ENCODE measurements around the gene SLC15A2. TPM values are rescaled to one million over a fixed set of nuclear protein-coding genes. Genes with fewer than 3 reads are reported as not detected.

SLC15A2 gene
- total RNA-seq, 1 donor from 2014 or later, result 0.40 TPM

DNA sequence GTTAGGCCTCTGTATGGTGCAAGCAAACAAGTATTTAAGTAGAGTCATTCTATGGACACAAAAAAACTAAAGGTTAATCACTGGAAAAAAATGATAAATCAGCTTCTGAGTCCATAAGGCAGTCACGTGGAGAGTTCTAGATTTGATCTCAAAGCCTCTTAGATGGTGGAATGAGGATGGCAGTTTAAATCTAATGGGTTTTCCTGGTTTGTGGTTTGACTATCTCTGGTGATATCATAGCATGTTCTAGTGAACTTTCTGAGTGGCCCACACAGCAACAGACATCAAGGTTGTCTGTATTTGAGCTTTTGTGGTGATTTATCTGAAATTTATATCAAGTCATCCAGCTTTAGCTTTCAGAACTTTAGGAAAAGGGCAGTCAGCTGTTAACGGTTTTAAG lies 75.4 kb downstream of the SLC15A2 start:
- peaks cover 5% of the 10 kb centered on the region for H3K27me3 Mint-ChIP-seq (ENCODE audit: unreplicated experiment)

DNA sequence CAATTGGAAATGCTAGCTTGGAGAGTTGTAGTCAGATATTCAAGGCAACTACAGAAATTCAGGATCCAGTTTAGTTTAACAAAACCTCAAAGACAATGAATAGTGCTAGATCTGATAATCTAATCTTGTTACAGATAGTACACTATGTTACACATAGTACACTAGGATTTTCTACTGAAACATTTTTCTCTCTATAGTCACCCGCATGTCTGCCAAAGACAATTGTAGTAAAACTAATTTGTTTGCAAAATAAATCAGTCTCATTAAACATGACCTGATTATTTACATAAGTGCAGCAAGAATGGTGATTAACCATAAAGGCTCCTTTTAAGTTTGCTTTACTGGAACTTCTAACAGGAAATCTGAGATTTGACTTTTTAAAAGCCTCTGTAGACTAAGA lies 75.8 kb downstream of the SLC15A2 start:
- Mint-ChIP-seq H3K4me1 (ENCODE audit: unreplicated experiment) (no peaks in the 10 kb centered on the region), H3K9me3 (ENCODE audit: unreplicated experiment) (peaks cover 9% of the 10 kb centered on the region), H3K27me3 (ENCODE audit: unreplicated experiment) (peaks cover 5% of the 10 kb centered on the region), H3K27ac (ENCODE audit: unreplicated experiment) (no peak overlapping the region), H3K36me3 (ENCODE audit: unreplicated experiment) (no peaks in the 10 kb centered on the region), H3K4me3 (ENCODE audit: unreplicated experiment) (no peak overlapping the region)
- no peak for DNase-seq (ENCODE audit: extremely low spot score, unreplicated experiment)
- TF ChIP-seq, protein P1, sequence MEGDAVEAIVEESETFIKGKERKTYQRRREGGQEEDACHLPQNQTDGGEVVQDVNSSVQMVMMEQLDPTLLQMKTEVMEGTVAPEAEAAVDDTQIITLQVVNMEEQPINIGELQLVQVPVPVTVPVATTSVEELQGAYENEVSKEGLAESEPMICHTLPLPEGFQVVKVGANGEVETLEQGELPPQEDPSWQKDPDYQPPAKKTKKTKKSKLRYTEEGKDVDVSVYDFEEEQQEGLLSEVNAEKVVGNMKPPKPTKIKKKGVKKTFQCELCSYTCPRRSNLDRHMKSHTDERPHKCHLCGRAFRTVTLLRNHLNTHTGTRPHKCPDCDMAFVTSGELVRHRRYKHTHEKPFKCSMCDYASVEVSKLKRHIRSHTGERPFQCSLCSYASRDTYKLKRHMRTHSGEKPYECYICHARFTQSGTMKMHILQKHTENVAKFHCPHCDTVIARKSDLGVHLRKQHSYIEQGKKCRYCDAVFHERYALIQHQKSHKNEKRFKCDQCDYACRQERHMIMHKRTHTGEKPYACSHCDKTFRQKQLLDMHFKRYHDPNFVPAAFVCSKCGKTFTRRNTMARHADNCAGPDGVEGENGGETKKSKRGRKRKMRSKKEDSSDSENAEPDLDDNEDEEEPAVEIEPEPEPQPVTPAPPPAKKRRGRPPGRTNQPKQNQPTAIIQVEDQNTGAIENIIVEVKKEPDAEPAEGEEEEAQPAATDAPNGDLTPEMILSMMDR (IDR thresholded peaks at IDR 0.05), result no peak

More for the DNA sequence above, 75.4 kb downstream of the SLC15A2 start:
- TF ChIP-seq, protein P1 (IDR thresholded peaks at IDR 0.05), result no peak
- peaks cover 9% of the 10 kb centered on the region for H3K9me3 Mint-ChIP-seq (ENCODE audit: unreplicated experiment)
- no peaks in the 10 kb centered on the region for H3K36me3 Mint-ChIP-seq (ENCODE audit: unreplicated experiment)
- no peak for DNase-seq (ENCODE audit: extremely low spot score, unreplicated experiment)
- H3K4me3 Mint-ChIP-seq (ENCODE audit: unreplicated experiment), result no peak overlapping the region
- H3K27ac Mint-ChIP-seq (ENCODE audit: unreplicated experiment), result no peak overlapping the region
- no peaks in the 10 kb centered on the region for H3K4me1 Mint-ChIP-seq (ENCODE audit: unreplicated experiment)

GRCh38 chr3:121974601-121975111 lies 80.5 kb downstream of the SLC15A2 start:
- no peak overlapping the region for H3K4me3 Mint-ChIP-seq (ENCODE audit: unreplicated experiment)
- TF ChIP-seq, protein P1 (IDR thresholded peaks at IDR 0.05), result no peak
- no peak for DNase-seq (ENCODE audit: extremely low spot score, unreplicated experiment)
- peaks cover 3% of the 10 kb centered on the region for H3K27me3 Mint-ChIP-seq (ENCODE audit: unreplicated experiment)
- no peak overlapping the region for H3K27ac Mint-ChIP-seq (ENCODE audit: unreplicated experiment)
- H3K36me3 Mint-ChIP-seq (ENCODE audit: unreplicated experiment), result no peaks in the 10 kb centered on the region
- no peaks in the 10 kb centered on the region for H3K4me1 Mint-ChIP-seq (ENCODE audit: unreplicated experiment)
- H3K9me3 Mint-ChIP-seq (ENCODE audit: unreplicated experiment), result peaks cover 19% of the 10 kb centered on the region

GRCh38 chr3:121975702-121976302 lies 81.6 kb downstream of the SLC15A2 start:
- DNase-seq (ENCODE audit: extremely low spot score, unreplicated experiment), result no peak
- TF ChIP-seq, protein P1 (IDR thresholded peaks at IDR 0.05), result no peak
- no peaks in the 10 kb centered on the region for H3K27me3 Mint-ChIP-seq (ENCODE audit: unreplicated experiment)
- H3K9me3 Mint-ChIP-seq (ENCODE audit: unreplicated experiment), result peaks cover 19% of the 10 kb centered on the region
- no peak overlapping the region for H3K27ac Mint-ChIP-seq (ENCODE audit: unreplicated experiment)
- no peaks in the 10 kb centered on the region for H3K36me3 Mint-ChIP-seq (ENCODE audit: unreplicated experiment)
- no peaks in the 10 kb centered on the region for H3K4me1 Mint-ChIP-seq (ENCODE audit: unreplicated experiment)
- H3K4me3 Mint-ChIP-seq (ENCODE audit: unreplicated experiment), result no peak overlapping the region

DNA sequence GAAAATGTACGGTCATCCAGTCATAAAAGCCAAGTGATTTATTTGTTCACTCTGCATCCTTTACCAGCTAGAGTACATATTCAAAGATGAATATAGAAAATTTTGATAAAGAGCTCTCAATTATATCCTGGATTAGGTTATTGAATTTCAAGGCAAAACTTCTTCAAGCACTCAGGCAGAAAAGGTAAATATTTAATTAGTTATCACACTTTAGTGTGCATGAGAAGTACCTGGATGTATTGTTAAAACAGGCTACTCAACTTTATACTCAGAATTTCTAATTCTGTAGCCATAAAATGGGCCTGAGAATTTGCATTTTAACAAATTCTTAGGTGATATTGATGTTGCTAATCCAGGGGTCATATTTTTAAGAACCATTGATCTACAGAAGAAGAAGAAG lies 82.5 kb downstream of the SLC15A2 start:
- Mint-ChIP-seq H3K4me3 (ENCODE audit: unreplicated experiment) (no peak overlapping the region), H3K9me3 (ENCODE audit: unreplicated experiment) (peaks cover 19% of the 10 kb centered on the region), H3K27ac (ENCODE audit: unreplicated experiment) (no peak overlapping the region), H3K4me1 (ENCODE audit: unreplicated experiment) (no peaks in the 10 kb centered on the region), H3K27me3 (ENCODE audit: unreplicated experiment) (no peaks in the 10 kb centered on the region), H3K36me3 (ENCODE audit: unreplicated experiment) (no peaks in the 10 kb centered on the region)
- TF ChIP-seq, protein P1 (IDR thresholded peaks at IDR 0.05), result no peak
- DNase-seq (ENCODE audit: extremely low spot score, unreplicated experiment), result no peak

Measured in osteocyte (in vitro differentiated cells).